ENCODE data around the gene PLCL2.

DNA sequence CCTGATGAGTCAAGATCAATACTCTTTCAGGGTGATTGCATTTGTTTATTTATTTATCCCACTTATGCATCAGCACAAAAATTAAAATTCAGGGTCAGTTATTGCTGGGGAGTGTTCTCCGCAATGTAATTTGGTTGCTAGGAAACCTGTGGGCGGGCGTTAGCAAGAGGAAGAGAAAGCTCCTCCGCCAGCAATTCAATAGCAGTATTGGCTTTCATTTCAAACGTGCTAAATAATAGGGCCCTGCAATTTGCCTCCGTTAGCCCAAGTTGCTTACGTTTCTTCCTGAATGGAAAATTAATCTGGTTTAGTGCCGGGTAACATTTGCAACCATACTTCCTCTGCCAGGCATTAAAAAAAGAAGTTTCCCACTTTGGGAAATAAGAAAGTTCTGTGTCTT is 35.5 kb upstream of the PLCL2 start:
- TF ChIP-seq POLR2A (IDR thresholded peaks at IDR 0.05): no peak
- TF ChIP-seq, protein P1, sequence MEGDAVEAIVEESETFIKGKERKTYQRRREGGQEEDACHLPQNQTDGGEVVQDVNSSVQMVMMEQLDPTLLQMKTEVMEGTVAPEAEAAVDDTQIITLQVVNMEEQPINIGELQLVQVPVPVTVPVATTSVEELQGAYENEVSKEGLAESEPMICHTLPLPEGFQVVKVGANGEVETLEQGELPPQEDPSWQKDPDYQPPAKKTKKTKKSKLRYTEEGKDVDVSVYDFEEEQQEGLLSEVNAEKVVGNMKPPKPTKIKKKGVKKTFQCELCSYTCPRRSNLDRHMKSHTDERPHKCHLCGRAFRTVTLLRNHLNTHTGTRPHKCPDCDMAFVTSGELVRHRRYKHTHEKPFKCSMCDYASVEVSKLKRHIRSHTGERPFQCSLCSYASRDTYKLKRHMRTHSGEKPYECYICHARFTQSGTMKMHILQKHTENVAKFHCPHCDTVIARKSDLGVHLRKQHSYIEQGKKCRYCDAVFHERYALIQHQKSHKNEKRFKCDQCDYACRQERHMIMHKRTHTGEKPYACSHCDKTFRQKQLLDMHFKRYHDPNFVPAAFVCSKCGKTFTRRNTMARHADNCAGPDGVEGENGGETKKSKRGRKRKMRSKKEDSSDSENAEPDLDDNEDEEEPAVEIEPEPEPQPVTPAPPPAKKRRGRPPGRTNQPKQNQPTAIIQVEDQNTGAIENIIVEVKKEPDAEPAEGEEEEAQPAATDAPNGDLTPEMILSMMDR (IDR thresholded peaks at IDR 0.05): no peak

Data from body of pancreas (tissue), 4 donors.